ENCODE measurements around the gene TBC1D10B. TPM values are rescaled to one million over a fixed set of nuclear protein-coding genes. Genes with fewer than 3 reads are reported as not detected.

TBC1D10B gene
- total and polyA plus RNA-seq, 2 of the 8 experiments (the other 6 are each of a cell fraction or from before 2014, with no cell fraction given) = 15.4 to 28.6 TPM

- Histone ChIP-seq H4K20me1 (replicated peaks in 1 of 2; ENCODE audit: control insufficient read depth in 1 of 2, insufficient read depth in 2 of 2, low read length in 2 of 2) (peaks cover 0 to 16% of the 10 kb centered on the region in 2 experiments), H2BK15ac (ENCODE audit: low read length) (no peak within 1 kb of the TSS), H2BK20ac (ENCODE audit: low read length) (0 out of 2 replicates have a peak within 1 kb of the TSS, but pooled peaks have one; percentile 29), H4K91ac (replicated peaks; ENCODE audit: insufficient read length, low read length) (peak within 1 kb of the TSS; percentile 93), H3K4me2 (ENCODE audit: insufficient read depth in 1 of 2, low read depth in 2 of 2, low read length in 2 of 2) (peak within 1 kb of the TSS; percentile 82 to 97), H3K4ac (replicated peaks; ENCODE audit: insufficient read length, low read depth, low read length) (peak within 1 kb of the TSS; percentile 94), H3K23me2 (ENCODE audit: low read depth, low read length) (peaks cover 12% of the 10 kb centered on the region), H3K27ac (ENCODE audit: low read depth, low read length) (peak within 1 kb of the TSS; percentile 82), H3K4me3 (ENCODE audit: extremely low read depth in 1 of 4, insufficient read depth in 2 of 4, low read depth in 3 of 4, low read length in 4 of 4) (peak within 1 kb of the TSS; percentile 74 to 85 (median 81)), H3K14ac (ENCODE audit: insufficient read length) (no peak within 1 kb of the TSS), H2BK12ac (ENCODE audit: low read depth, low read length) (peak within 1 kb of the TSS; percentile 84; the same call in 1 of the 2 replicates), H3K18ac (ENCODE audit: extremely low read depth, low read length) (peak within 1 kb of the TSS; percentile 93), H3K27me3 (replicated peaks in 1 of 4; ENCODE audit: control insufficient read depth in 3 of 4, extremely low read depth in 1 of 4, insufficient read depth in 3 of 4, low read length in 3 of 4) (no peaks in the 10 kb centered on the region; a peak in 1 of 7 replicates), H3K9ac (replicated peaks in 1 of 4; ENCODE audit: extremely low read depth in 1 of 4, low read depth in 3 of 4, low read length in 3 of 4) (peak within 1 kb of the TSS; percentile 63 to 87 (median 78)), H3K9me3 (ENCODE audit: insufficient read depth in 2 of 2, low read depth in 1 of 2, low read length in 1 of 2) (no peaks in the 10 kb centered on the region), H3K4me1 (replicated peaks in 1 of 4; ENCODE audit: control insufficient read depth in 3 of 4, insufficient read depth in 4 of 4, low read length in 3 of 4) (peaks cover 3 to 12% (median 4%) of the 10 kb centered on the region in 4 experiments; a peak in 6 of 7 replicates), H3K79me1 (ENCODE audit: low read depth, low read length) (peaks cover 5% of the 10 kb centered on the region; the same call in 1 of the 2 replicates), H4K5ac (ENCODE audit: insufficient read length, low read depth, low read length) (peak within 1 kb of the TSS; percentile 89), H3K79me2 (ENCODE audit: control insufficient read depth in 1 of 2, insufficient read depth in 2 of 2, low read length in 2 of 2) (peaks cover 0 to 8% of the 10 kb centered on the region in 2 experiments; a peak in 2 of 4 replicates), H2BK5ac (ENCODE audit: low read depth, low read length) (peak within 1 kb of the TSS; percentile 92; the same call in 1 of the 2 replicates), H3K23ac (ENCODE audit: insufficient read length) (no peak within 1 kb of the TSS), H2AFZ (ENCODE audit: low read length) (peak within 1 kb of the TSS; percentile 98), H2BK120ac (replicated peaks; ENCODE audit: low read depth, low read length) (no peak within 1 kb of the TSS), H3K56ac (replicated peaks; ENCODE audit: insufficient read length, low read depth, low read length) (peak within 1 kb of the TSS; percentile 92), H3K36me3 (ENCODE audit: control insufficient read depth in 2 of 4, insufficient read depth in 4 of 4, low read length in 3 of 4) (peaks cover 0 to 8% (median 3%) of the 10 kb centered on the region in 4 experiments; a peak in 5 of 8 replicates), H2AK5ac (ENCODE audit: low read depth, low read length) (peak within 1 kb of the TSS; percentile 91; the same call in 1 of the 2 replicates), H4K8ac (ENCODE audit: extremely low read depth, insufficient read depth, low read length) (peak within 1 kb of the TSS; percentile 89)
- WGBS, 2 experiments (ENCODE audit: extremely low coverage in 1 of 2, insufficient coverage in 1 of 2, insufficient read length in 1 of 2, insufficient replicate concordance in 2 of 2, low coverage in 1 of 2, low lambda C conversion rate in 2 of 2, missing lambda C conversion rate in 1 of 2) = 2% methylated on average over 41 of the region's 65 CpGs; no CpG with 5 or more reads in 1 of the 2 experiments
- peak; percentile 78 to 98 for DNase-seq (ENCODE audit: low read depth in 1 of 2, low spot score in 2 of 2)
- ChIA-PET CTCF (ENCODE audit: partially characterized antibody) (interaction anchor here (0.6 to 3.0 kb wide), 12 partner anchors 8 to 221 kb away, joined by 3 to 23 read pairs (median 4); partner anchors contain the start of genes DCTPP1, MYL11 and ZNF48), POLR2A (ENCODE audit: partially characterized antibody) (interaction anchor here (0.6 to 5.1 kb wide), 24 partner anchors 8 to 205 kb away, joined by 3 to 61 read pairs (median 4); partner anchors contain the start of genes CD2BP2, SEPTIN1, ZNF48 and ZNF688)
- no peak for FAIRE-seq
- TF ChIP-seq CHD1 (IDR thresholded peaks at IDR 0.05; ENCODE audit: low read depth, low read length) = no peak
- peak; percentile 62 for TF ChIP-seq KDM4A (IDR thresholded peaks at IDR 0.05; ENCODE audit: low read depth, low read length, severe bottlenecking)
- no peak; the same call in 1 of the 2 replicates for TF ChIP-seq RBBP5 (IDR thresholded peaks at IDR 0.05; ENCODE audit: borderline replicate concordance, low read depth, low read length)
- peak; percentile 88 for TF ChIP-seq TAF7 (optimal IDR thresholded peaks at IDR 0.05; ENCODE audit: borderline replicate concordance, low read depth, low read length)
- no peak for TF ChIP-seq HDAC2 (IDR thresholded peaks at IDR 0.05; ENCODE audit: borderline replicate concordance in 1 of 2, low read depth in 2 of 2, low read length in 2 of 2)
- no peak for TF ChIP-seq POU5F1 (IDR thresholded peaks at IDR 0.05; ENCODE audit: low read depth, low read length)
- TF ChIP-seq GABPA (IDR thresholded peaks at IDR 0.05; ENCODE audit: borderline replicate concordance, insufficient read depth, low read length) = no peak
- peak; percentile 56 for TF ChIP-seq USF2 (IDR thresholded peaks at IDR 0.05; ENCODE audit: low read length)
These were observed 37.0 kb upstream of the TBC1D10B start, which contains the start of gene ZNF771 for GRCh38 chr16:30407102-30407803. ZNF771 (plus strand) TSS chr16:30407606; CDS start chr16:30408054, 448 bp downstream.
